H1 (cell line): ENCODE data around the gene PSPN. TPM values are rescaled to one million over a fixed set of nuclear protein-coding genes. Genes with fewer than 3 reads are reported as not detected.

Experiments used
- CBX5 ChIP-seq: fragments of 300-800, 300-1000 bp; sonication (generic); IDR thresholded peaks from 2 replicates; pipeline ENCODE4 v1.7.1; 2016; ENCODE audit warnings: antibody characterized with exemption, low read length, low read depth
- CBX8 ChIP-seq: fragments of 300-800, 300-1000 bp; sonication (generic); IDR thresholded peaks from 2 replicates; pipeline ENCODE4 v1.7.1; 2016; ENCODE audit warnings: low read depth, low read length, borderline replicate concordance
- EZH2 ChIP-seq: fragments of 200-600 bp; sonication (generic); IDR thresholded peaks from 2 replicates; pipeline ENCODE4 v1.7.1; 2012; ENCODE audit warnings: low read depth, mild to moderate bottlenecking, moderate library complexity, low read length, inconsistent platforms; ENCODE audit not compliant: severe bottlenecking
- PHF8 ChIP-seq: fragments of 200-600 bp; sonication (generic); conservative IDR thresholded peaks from 2 replicates; pipeline ENCODE4 v1.7.1; 2012; ENCODE audit warnings: low read depth, mild to moderate bottlenecking, inconsistent platforms, low read length, moderate library complexity
- POLR2AphosphoS5 ChIP-seq: IDR thresholded peaks from 2 replicates; pipeline ENCODE4 v1.6.1; 2011; ENCODE audit warnings: low read depth, low read length
- polyA plus RNA-seq, 7 experiments: library from polyadenylated mRNA; depleted of rRNA in 3 of 7; stranded (reverse) in 5 of 7; unstranded in 2 of 7; fragments of >200 nt in 5 of 7; fragments of 200-250 nt in 2 of 7; gene quantifications; 1 replicate in 5 of 7; 2 replicates in 1 of 7; 4 replicates in 1 of 7; pipeline versions ENCODE4 v1.2.1 to v1.2.3, GENCODE V29; 2011 to 2013; ENCODE audit warnings: missing spikeins in 2 of 7, mixed read lengths in 2 of 7
- total RNA-seq: library from RNA; stranded (reverse); fragmentation: NEBNext Ultra II Directional; extraction: Animal tissue kit (Norgen Biotek cat#: 25700); gene quantifications from 2 replicates; pipeline ENCODE4 v1.2.1, GENCODE V29; 2021

The PSPN gene
- total and polyA plus RNA-seq, 2 of the 8 experiments (the other 6 are each of a cell fraction or from before 2014, with no cell fraction given), result 1.0 to 2.1 TPM

- no peak for TF ChIP-seq CBX5
- TF ChIP-seq CBX8, result no peak
- no peak for TF ChIP-seq EZH2
- TF ChIP-seq PHF8, result no peak
- no peak for TF ChIP-seq POLR2AphosphoS5
These were observed 20.6 kb upstream of the PSPN start (continued) for GRCh38 chr19:6396305-6396704.
